HG02981 (cell line): ENCODE results near the gene SMPX.
"Not testable (repeated sequence)": the region's sequence is repeated elsewhere in the genome, so short reads cannot be mapped to it uniquely, and the experiment has no call there.

Experiments
- ATAC-seq: cut with Tn5 transposase; IDR thresholded peaks from one replicate; pipeline ENCODE4 v1.9.1; 2021; ENCODE audit warnings: mild to moderate bottlenecking, moderate library complexity; ENCODE audit not compliant: unreplicated experiment

Gene SMPX

GRCh38 chrX:21757960-21758359 is at the start of gene SMPX:
SMPX (minus strand) TSS chrX:21758116; CDS start chrX:21754290, 3,826 bp downstream.
- no peak for ATAC-seq

GRCh38 chrX:21806691-21807090 is 48.8 kb upstream of the SMPX start:
- ATAC-seq, result no peak

GRCh38 chrX:21802839-21803238 is 44.9 kb upstream of the SMPX start:
- no peak for ATAC-seq

- no peak for ATAC-seq
These were observed 44.2 kb upstream of the SMPX start for GRCh38 chrX:21802054-21802670.

GRCh38 chrX:21800344-21800770 is 42.4 kb upstream of the SMPX start:
- no peak for ATAC-seq

GRCh38 chrX:21799767-21800166 is 41.9 kb upstream of the SMPX start:
- no peak for ATAC-seq

- peak; percentile 79 for ATAC-seq
These were observed 40.8 kb upstream of the SMPX start for GRCh38 chrX:21798677-21799219.

GRCh38 chrX:21781976-21782375 is 24.1 kb upstream of the SMPX start:
- no peak for ATAC-seq

GRCh38 chrX:21781525-21781924 is 23.6 kb upstream of the SMPX start:
- peak; percentile 79 for ATAC-seq

GRCh38 chrX:21779095-21779494 is 21.2 kb upstream of the SMPX start:
- ATAC-seq, result no peak

- ATAC-seq, result no peak
These were observed 20.3 kb upstream of the SMPX start for GRCh38 chrX:21778236-21778635.

GRCh38 chrX:21775128-21775527 is 17.2 kb upstream of the SMPX start:
- ATAC-seq, result not testable (repeated sequence)

- ATAC-seq, result not testable (repeated sequence)
These were observed 15.1 kb upstream of the SMPX start for GRCh38 chrX:21773036-21773435.

GRCh38 chrX:21770631-21771321 is 12.9 kb upstream of the SMPX start:
- no peak for ATAC-seq

- no peak for ATAC-seq
These were observed 8.2 kb upstream of the SMPX start for GRCh38 chrX:21766101-21766500.

- no peak for ATAC-seq
These were observed 6.1 kb upstream of the SMPX start for GRCh38 chrX:21764008-21764407.

GRCh38 chrX:21758488-21758887 is 572 bp upstream of the SMPX start:
- no peak for ATAC-seq

- ATAC-seq, result no peak
These were observed 959 bp downstream of the SMPX start for GRCh38 chrX:21756785-21757529.

- no peak for ATAC-seq
These were observed 8.0 kb downstream of the SMPX start for GRCh38 chrX:21749924-21750323.

- ATAC-seq, result no peak
These were observed 9.7 kb downstream of the SMPX start for GRCh38 chrX:21748235-21748634.

- no peak for ATAC-seq
These were observed 10.4 kb downstream of the SMPX start for GRCh38 chrX:21747558-21747957.

GRCh38 chrX:21745756-21746155 is 12.2 kb downstream of the SMPX start:
- no peak for ATAC-seq
